Measurements from ENCODE around the gene CATSPER3. TPM values are rescaled to one million over a fixed set of nuclear protein-coding genes. Genes with fewer than 3 reads are reported as not detected.

Gene CATSPER3
- total RNA-seq, 1 experiment from 2014 or later = 0.40 TPM

DNA sequence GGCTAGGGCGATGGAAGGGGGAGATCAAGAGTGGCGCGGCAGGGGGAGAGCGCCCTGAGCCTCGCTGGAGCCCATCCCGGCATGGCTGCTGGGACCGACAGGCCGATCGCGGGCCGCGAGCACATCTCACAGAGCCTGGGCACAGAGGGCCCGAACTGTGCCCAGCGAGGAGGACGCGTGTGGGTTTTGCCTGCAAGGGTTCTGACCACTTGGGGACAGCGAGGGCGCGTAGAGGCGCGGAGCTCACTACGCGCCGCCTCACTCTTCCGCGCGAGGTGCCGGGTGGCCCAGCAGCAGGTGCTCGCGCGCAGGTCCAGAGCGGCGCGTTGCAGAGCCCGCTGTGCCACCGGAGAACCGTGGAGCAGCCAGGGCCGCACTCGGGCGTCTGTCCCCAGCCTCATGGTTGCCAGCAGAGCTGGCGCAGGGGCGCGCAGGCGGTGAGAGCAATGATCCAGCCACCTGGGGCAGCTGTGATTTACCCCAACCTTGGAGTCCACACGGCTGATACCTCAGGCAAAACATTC lies 82.6 kb downstream of the CATSPER3 start:
- POLR2A ChIA-PET (ENCODE audit: unreplicated experiment) = no interaction called here
- Histone ChIP-seq H3F3A (ENCODE audit: low read length, unreplicated experiment) (no peaks in the 10 kb centered on the region), H3K27me3 (ENCODE audit: low read length) (no peaks in the 10 kb centered on the region), H3K9me3 (ENCODE audit: low read length) (no peaks in the 10 kb centered on the region), H3K4me1 (ENCODE audit: insufficient read depth, low read length) (no peaks in the 10 kb centered on the region), H4K20me1 (ENCODE audit: low read length) (no peaks in the 10 kb centered on the region), H3K27ac (ENCODE audit: low read length) (no peak overlapping the region), H3K79me2 (ENCODE audit: low read length) (no peaks in the 10 kb centered on the region), H2AFZ (ENCODE audit: low read length) (no peak overlapping the region), H3K9me2 (replicated peaks; ENCODE audit: low read length) (no peaks in the 10 kb centered on the region), H3K36me3 (ENCODE audit: low read depth, low read length) (no peaks in the 10 kb centered on the region), H3K4me2 (ENCODE audit: low read length) (no peak overlapping the region), H3K9ac (ENCODE audit: low read length) (no peak overlapping the region), H3K4me3 (ENCODE audit: low read length) (no peak overlapping the region)
- CTCF ChIA-PET = no interaction called here
- BruUV-seq (replicated peaks) = no TSS peak
- intact Hi-C loops (cut with micrococcal nuclease) = no loop called here
- TF ChIP-seq EZH2 (IDR thresholded peaks at IDR 0.05; ENCODE audit: low read length, unreplicated experiment) (no peak), EZH2phosphoT487 (IDR thresholded peaks at IDR 0.05; ENCODE audit: borderline replicate concordance, low read length) (no peak)
- TF ChIP-seq, protein P1, sequence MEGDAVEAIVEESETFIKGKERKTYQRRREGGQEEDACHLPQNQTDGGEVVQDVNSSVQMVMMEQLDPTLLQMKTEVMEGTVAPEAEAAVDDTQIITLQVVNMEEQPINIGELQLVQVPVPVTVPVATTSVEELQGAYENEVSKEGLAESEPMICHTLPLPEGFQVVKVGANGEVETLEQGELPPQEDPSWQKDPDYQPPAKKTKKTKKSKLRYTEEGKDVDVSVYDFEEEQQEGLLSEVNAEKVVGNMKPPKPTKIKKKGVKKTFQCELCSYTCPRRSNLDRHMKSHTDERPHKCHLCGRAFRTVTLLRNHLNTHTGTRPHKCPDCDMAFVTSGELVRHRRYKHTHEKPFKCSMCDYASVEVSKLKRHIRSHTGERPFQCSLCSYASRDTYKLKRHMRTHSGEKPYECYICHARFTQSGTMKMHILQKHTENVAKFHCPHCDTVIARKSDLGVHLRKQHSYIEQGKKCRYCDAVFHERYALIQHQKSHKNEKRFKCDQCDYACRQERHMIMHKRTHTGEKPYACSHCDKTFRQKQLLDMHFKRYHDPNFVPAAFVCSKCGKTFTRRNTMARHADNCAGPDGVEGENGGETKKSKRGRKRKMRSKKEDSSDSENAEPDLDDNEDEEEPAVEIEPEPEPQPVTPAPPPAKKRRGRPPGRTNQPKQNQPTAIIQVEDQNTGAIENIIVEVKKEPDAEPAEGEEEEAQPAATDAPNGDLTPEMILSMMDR (conservative IDR thresholded peaks at IDR 0.05; ENCODE audit: low read depth, low read length) = no peak
- DNase-seq (no peak), ATAC-seq (no peak)

DNA sequence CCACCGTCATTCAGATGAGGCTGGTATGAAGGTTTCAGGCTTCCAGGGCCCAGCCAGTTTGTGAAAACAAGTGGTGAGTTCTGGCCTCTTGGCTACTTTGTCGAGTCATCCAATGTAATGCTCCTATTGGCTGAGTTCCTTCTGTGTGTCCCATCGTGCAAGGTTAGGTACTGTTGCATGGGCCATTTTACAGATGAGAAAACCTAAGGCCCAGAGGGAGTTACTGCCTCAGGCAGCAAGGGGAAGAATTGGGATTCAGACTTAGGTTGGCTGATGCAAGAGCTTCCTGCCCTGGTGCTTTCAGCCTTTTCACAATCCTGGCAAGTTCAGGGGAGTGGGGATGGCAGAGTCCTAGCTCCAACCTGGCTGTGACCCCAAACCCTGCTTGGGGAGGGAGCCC lies 83.7 kb downstream of the CATSPER3 start:
- Histone ChIP-seq H3K9me2 (replicated peaks; ENCODE audit: low read length) (no peaks in the 10 kb centered on the region), H2AFZ (ENCODE audit: low read length) (no peak overlapping the region), H3K27me3 (ENCODE audit: low read length) (no peaks in the 10 kb centered on the region), H3K9ac (ENCODE audit: low read length) (no peak overlapping the region), H3F3A (ENCODE audit: low read length, unreplicated experiment) (no peaks in the 10 kb centered on the region), H3K79me2 (ENCODE audit: low read length) (no peaks in the 10 kb centered on the region), H3K9me3 (ENCODE audit: low read length) (no peaks in the 10 kb centered on the region), H4K20me1 (ENCODE audit: low read length) (no peaks in the 10 kb centered on the region), H3K4me1 (ENCODE audit: insufficient read depth, low read length) (no peaks in the 10 kb centered on the region), H3K36me3 (ENCODE audit: low read depth, low read length) (no peaks in the 10 kb centered on the region), H3K27ac (ENCODE audit: low read length) (no peak overlapping the region), H3K4me2 (ENCODE audit: low read length) (no peak overlapping the region), H3K4me3 (ENCODE audit: low read length) (no peak overlapping the region)
- no peak for DNase-seq
- POLR2A ChIA-PET (ENCODE audit: unreplicated experiment) = no interaction called here
- no TSS peak for BruUV-seq (replicated peaks)
- TF ChIP-seq EZH2 (IDR thresholded peaks at IDR 0.05; ENCODE audit: low read length, unreplicated experiment) (no peak), EZH2phosphoT487 (IDR thresholded peaks at IDR 0.05; ENCODE audit: borderline replicate concordance, low read length) (no peak)
- TF ChIP-seq, protein P1 (conservative IDR thresholded peaks at IDR 0.05; ENCODE audit: low read depth, low read length) = no peak
- intact Hi-C loops (cut with micrococcal nuclease) = no loop called here
- ATAC-seq = no peak
- CTCF ChIA-PET = no interaction called here

DNA sequence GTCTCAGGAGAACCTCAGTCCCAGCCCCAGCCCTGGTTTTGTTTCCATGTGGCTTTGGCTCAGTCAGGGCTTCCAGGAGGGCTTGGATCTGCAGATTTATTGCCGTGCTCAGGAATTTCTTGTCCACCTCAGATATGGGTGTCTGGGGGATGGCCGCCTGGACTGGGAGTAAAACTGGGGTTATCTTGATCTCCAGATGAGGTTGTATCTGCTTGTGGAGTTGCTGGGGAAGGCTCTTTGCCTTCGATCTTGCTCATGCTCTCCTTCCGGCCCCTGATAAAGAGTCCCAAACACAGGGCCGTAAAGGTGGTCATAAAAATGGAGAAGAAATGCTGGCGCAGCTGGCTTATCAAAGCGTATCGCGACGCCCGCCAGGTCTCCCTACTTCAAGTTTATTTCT lies 84.2 kb downstream of the CATSPER3 start:
- ChIA-PET CTCF (no interaction called here), POLR2A (ENCODE audit: unreplicated experiment) (no interaction called here)
- DNase-seq = no peak
- Histone ChIP-seq H3K27ac (ENCODE audit: low read length) (no peak overlapping the region), H3F3A (ENCODE audit: low read length, unreplicated experiment) (no peaks in the 10 kb centered on the region), H3K4me3 (ENCODE audit: low read length) (no peak overlapping the region), H3K79me2 (ENCODE audit: low read length) (no peaks in the 10 kb centered on the region), H3K27me3 (ENCODE audit: low read length) (no peaks in the 10 kb centered on the region), H3K9me3 (ENCODE audit: low read length) (no peaks in the 10 kb centered on the region), H3K9ac (ENCODE audit: low read length) (no peak overlapping the region), H3K4me2 (ENCODE audit: low read length) (no peak overlapping the region), H3K36me3 (ENCODE audit: low read depth, low read length) (no peaks in the 10 kb centered on the region), H4K20me1 (ENCODE audit: low read length) (no peaks in the 10 kb centered on the region), H3K9me2 (replicated peaks; ENCODE audit: low read length) (no peaks in the 10 kb centered on the region), H2AFZ (ENCODE audit: low read length) (no peak overlapping the region), H3K4me1 (ENCODE audit: insufficient read depth, low read length) (no peaks in the 10 kb centered on the region)
- BruUV-seq (replicated peaks) = no TSS peak
- no peak for ATAC-seq
- TF ChIP-seq, protein P1 (conservative IDR thresholded peaks at IDR 0.05; ENCODE audit: low read depth, low read length) = no peak
- TF ChIP-seq EZH2phosphoT487 (IDR thresholded peaks at IDR 0.05; ENCODE audit: borderline replicate concordance, low read length) (no peak), EZH2 (IDR thresholded peaks at IDR 0.05; ENCODE audit: low read length, unreplicated experiment) (no peak)
- intact Hi-C loops (cut with micrococcal nuclease) = no loop called here

Data from PC-3 (cell line).